NB4 (cell line): ENCODE data around the gene P2RX3.
"Not testable (repeated sequence)": the region's sequence is repeated elsewhere in the genome, so short reads cannot be mapped to it uniquely, and the experiment has no call there.

Experiments
- POLR2A ChIP-seq: IDR thresholded peaks from 2 replicates; pipeline ENCODE4 v1.6.1; 2011; ENCODE audit warnings: mild to moderate bottlenecking; ENCODE audit not compliant: insufficient read length; ENCODE audit errors: extremely low read depth
- TF ChIP-seq, protein P1 (sequence below): IDR thresholded peaks from one replicate; pipeline ENCODE4 v1.5.1; 2012; ENCODE audit warnings: low read depth, low read length
- TF ChIP-seq, protein P2 (sequence below): IDR thresholded peaks from 2 replicates; pipeline ENCODE4 v1.6.1; 2011; ENCODE audit warnings: low read depth, low read length

DNA sequence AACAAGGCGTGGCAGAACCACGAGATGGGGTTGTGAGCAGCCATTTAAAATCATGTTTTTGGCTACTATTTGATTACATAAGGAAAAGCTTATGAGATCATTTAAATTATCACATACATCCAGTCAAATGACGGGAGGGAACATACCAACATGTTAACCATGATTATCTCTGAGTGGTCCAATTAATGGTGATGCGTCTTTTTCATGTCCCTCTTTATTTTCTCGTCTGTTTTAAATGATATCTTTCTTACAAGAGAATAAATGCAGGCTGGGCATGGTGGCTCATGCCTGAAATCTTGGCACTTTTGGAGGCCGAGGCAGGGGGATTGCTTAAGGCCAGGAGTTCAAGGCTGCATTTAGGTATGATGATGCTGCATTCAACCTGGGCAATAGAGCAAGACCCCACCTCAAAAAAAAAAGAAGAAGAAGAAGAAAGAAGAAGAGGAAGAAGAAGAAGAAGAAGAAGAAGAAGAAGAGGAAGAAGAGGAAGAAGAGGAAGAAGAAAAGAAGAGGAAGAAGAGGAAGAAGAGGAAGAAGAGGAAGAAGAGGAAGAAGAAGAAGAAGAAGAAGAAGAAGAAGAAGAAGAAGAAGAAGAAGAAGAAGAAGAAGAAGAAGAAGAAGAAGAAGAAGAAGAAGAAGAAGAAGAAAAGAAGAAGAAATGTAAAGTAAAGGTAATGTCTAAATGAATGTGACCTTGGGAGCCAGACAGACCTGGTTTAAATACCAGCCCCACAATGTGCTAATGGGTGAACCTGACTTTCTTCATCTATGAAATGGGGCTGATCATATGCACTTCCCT, 65.0 kb downstream of the P2RX3 start:
- TF ChIP-seq, protein P1, sequence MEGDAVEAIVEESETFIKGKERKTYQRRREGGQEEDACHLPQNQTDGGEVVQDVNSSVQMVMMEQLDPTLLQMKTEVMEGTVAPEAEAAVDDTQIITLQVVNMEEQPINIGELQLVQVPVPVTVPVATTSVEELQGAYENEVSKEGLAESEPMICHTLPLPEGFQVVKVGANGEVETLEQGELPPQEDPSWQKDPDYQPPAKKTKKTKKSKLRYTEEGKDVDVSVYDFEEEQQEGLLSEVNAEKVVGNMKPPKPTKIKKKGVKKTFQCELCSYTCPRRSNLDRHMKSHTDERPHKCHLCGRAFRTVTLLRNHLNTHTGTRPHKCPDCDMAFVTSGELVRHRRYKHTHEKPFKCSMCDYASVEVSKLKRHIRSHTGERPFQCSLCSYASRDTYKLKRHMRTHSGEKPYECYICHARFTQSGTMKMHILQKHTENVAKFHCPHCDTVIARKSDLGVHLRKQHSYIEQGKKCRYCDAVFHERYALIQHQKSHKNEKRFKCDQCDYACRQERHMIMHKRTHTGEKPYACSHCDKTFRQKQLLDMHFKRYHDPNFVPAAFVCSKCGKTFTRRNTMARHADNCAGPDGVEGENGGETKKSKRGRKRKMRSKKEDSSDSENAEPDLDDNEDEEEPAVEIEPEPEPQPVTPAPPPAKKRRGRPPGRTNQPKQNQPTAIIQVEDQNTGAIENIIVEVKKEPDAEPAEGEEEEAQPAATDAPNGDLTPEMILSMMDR, result not testable (repeated sequence)
- TF ChIP-seq POLR2A, result not testable (repeated sequence)
- TF ChIP-seq, protein P2, sequence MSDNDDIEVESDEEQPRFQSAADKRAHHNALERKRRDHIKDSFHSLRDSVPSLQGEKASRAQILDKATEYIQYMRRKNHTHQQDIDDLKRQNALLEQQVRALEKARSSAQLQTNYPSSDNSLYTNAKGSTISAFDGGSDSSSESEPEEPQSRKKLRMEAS, result not testable (repeated sequence)
